Ishikawa (cell line): Measurements from ENCODE around the gene TSPO2.

Experiments
- CEBPB ChIP-seq: IDR thresholded peaks from 2 replicates; pipeline ENCODE4 v1.6.1; 2012
- CREB1 ChIP-seq: IDR thresholded peaks from 2 replicates; pipeline ENCODE4 v1.6.1; 2012; ENCODE audit warnings: low read depth
- EGR1 ChIP-seq: IDR thresholded peaks from 2 replicates; pipeline ENCODE4 v1.6.1; 2012
- EP300 ChIP-seq: IDR thresholded peaks from 2 replicates; pipeline ENCODE4 v1.6.1; 2012; ENCODE audit warnings: borderline replicate concordance
- FOXM1 ChIP-seq: IDR thresholded peaks from 2 replicates; pipeline ENCODE4 v1.6.1; 2012; ENCODE audit warnings: low read depth, borderline replicate concordance

- no peak for TF ChIP-seq CREB1
- TF ChIP-seq EGR1, result no peak
- TF ChIP-seq EP300, result no peak
- no peak for TF ChIP-seq CEBPB
- TF ChIP-seq FOXM1, result no peak
Observed at GRCh38 chr6:41002168-41002567, 40.1 kb upstream of the TSPO2 start.
